GM21576 (cell line): Measurements from ENCODE around the gene PNMA8B.

Experiments
- ATAC-seq: cut with Tn5 transposase; IDR thresholded peaks from one replicate; pipeline ENCODE4 v1.9.1; 2021; ENCODE audit warnings: mild to moderate bottlenecking, moderate library complexity; ENCODE audit not compliant: unreplicated experiment

Gene PNMA8B

GRCh38 chr19:46460055-46460454, 35.6 kb downstream of the PNMA8B start:
- ATAC-seq: no peak

- no peak for ATAC-seq
Measured at GRCh38 chr19:46456930-46457329, 38.7 kb downstream of the PNMA8B start.

- no peak for ATAC-seq
Measured at GRCh38 chr19:46454244-46454643, 41.4 kb downstream of the PNMA8B start.

- no peak for ATAC-seq
Measured at GRCh38 chr19:46453661-46454060, 42.0 kb downstream of the PNMA8B start.

- ATAC-seq: no peak
Measured at GRCh38 chr19:46452186-46452585, 43.5 kb downstream of the PNMA8B start.

GRCh38 chr19:46451352-46451751, 44.3 kb downstream of the PNMA8B start:
- no peak for ATAC-seq

GRCh38 chr19:46450737-46451136, 44.9 kb downstream of the PNMA8B start:
- no peak for ATAC-seq

GRCh38 chr19:46449228-46449627, 46.4 kb downstream of the PNMA8B start:
- ATAC-seq: no peak

- ATAC-seq: no peak
Measured at GRCh38 chr19:46448601-46449000, 47.1 kb downstream of the PNMA8B start.

GRCh38 chr19:46447824-46448223, 47.8 kb downstream of the PNMA8B start:
- no peak for ATAC-seq

- no peak for ATAC-seq
Measured at GRCh38 chr19:46447006-46447405, 48.7 kb downstream of the PNMA8B start.

GRCh38 chr19:46446021-46446420, 49.6 kb downstream of the PNMA8B start:
- no peak for ATAC-seq

- ATAC-seq: no peak
Measured at GRCh38 chr19:46442808-46443450, 52.7 kb downstream of the PNMA8B start.

- ATAC-seq: no peak
Measured at GRCh38 chr19:46441866-46442265, 53.8 kb downstream of the PNMA8B start.
